Smooth muscle cell (in vitro differentiated cells): ENCODE measurements around the gene ELP5. TPM values are rescaled to one million over a fixed set of nuclear protein-coding genes. Genes with fewer than 3 reads are reported as not detected.

ENCODE experiments used
- DNase-seq: peaks from one replicate; lab custom pipeline; 2025; ENCODE audit not compliant: unreplicated experiment; lab: John Stamatoyannopoulos, UW
- H2AFZ ChIP-seq: fragments of 200-600 bp; sonication (generic); 2 replicates; pipeline ENCODE4 v1.6.0; 2016; ENCODE audit warnings: antibody characterized with exemption, low read depth, mild to moderate bottlenecking
- H3F3A ChIP-seq: fragments of 200-600 bp; sonication (generic); 2 replicates; pipeline ENCODE4 v1.6.0; 2017; ENCODE audit warnings: antibody characterized with exemption, low read depth
- H3K27ac ChIP-seq: fragments of 200-600 bp; sonication (generic); 2 replicates; pipeline ENCODE4 v1.5.1; 2016; ENCODE audit warnings: low read depth, mild to moderate bottlenecking
- H3K27me3 ChIP-seq: fragments of 200-600 bp; sonication (generic); 2 replicates; pipeline ENCODE4 v1.6.1; 2016; ENCODE audit warnings: low read depth, mild to moderate bottlenecking
- H3K36me3 ChIP-seq: fragments of 200-600 bp; sonication (generic); 2 replicates; pipeline ENCODE4 v1.5.1; 2016; ENCODE audit warnings: low read depth
- H3K4me1 ChIP-seq: fragments of 200-600 bp; sonication (generic); 2 replicates; pipeline ENCODE4 v1.5.1; 2016; ENCODE audit warnings: low read depth
- H3K4me2 ChIP-seq: fragments of 200-600 bp; sonication (generic); 2 replicates; pipeline ENCODE4 v1.6.0; 2016; ENCODE audit warnings: mild to moderate bottlenecking
- H3K4me3 ChIP-seq: fragments of 200-600 bp; sonication (generic); 2 replicates; pipeline ENCODE4 v1.5.1; 2016; ENCODE audit warnings: mild to moderate bottlenecking
- H3K79me2 ChIP-seq: fragments of 200-600 bp; sonication (generic); 2 replicates; pipeline ENCODE4 v1.6.0; 2016; ENCODE audit warnings: low read depth, mild to moderate bottlenecking
- H3K9ac ChIP-seq: fragments of 200-600 bp; sonication (generic); 2 replicates; pipeline ENCODE4 v1.6.0; 2016; ENCODE audit warnings: low read depth
- H3K9me3 ChIP-seq: fragments of 200-600 bp; sonication (generic); replicated peaks from 2 replicates; pipeline ENCODE4 v1.5.1; 2016; ENCODE audit warnings: low read depth
- H4K20me1 ChIP-seq: fragments of 200-600 bp; sonication (generic); 2 replicates; pipeline ENCODE4 v1.6.0; 2016; ENCODE audit warnings: low read depth
- WGBS: methylation state at CpG from one replicate; pipeline ENCODE4 v1.1.7; 2016; ENCODE audit warnings: low lambda C conversion rate; 5-methylcytosine and 5-hydroxymethylcytosine counted together
- polyA plus RNA-seq: library from polyadenylated mRNA; unstranded; fragments of >200 nt; fragmentation: Nextera tagmentation; extraction: Ambion mirVana; gene quantifications from 2 replicates; pipeline ENCODE4 v1.2.1, GENCODE V29; 2016
- total RNA-seq: library from RNA; depleted of rRNA; stranded (reverse); fragments of >200 nt; gene quantifications from 2 replicates; pipeline ENCODE4 v1.2.3, GENCODE V29; 2014
- TF ChIP-seq, protein P1 (sequence below): fragments of 200-600 bp; sonication (generic); IDR thresholded peaks from 2 replicates; pipeline ENCODE4 v1.5.1; 2017; ENCODE audit warnings: borderline replicate concordance, mild to moderate bottlenecking, antibody characterized with exemption; ENCODE audit not compliant: insufficient read depth, poor library complexity, severe bottlenecking

The ELP5 gene
- total and polyA plus RNA-seq, 2 experiments from 2014 or later, result 18.7 to 42.4 TPM

- H3K9me3 ChIP-seq, result no peaks in the 10 kb centered on the region
- no peaks in the 10 kb centered on the region for H3K36me3 ChIP-seq
- TF ChIP-seq, protein P1, sequence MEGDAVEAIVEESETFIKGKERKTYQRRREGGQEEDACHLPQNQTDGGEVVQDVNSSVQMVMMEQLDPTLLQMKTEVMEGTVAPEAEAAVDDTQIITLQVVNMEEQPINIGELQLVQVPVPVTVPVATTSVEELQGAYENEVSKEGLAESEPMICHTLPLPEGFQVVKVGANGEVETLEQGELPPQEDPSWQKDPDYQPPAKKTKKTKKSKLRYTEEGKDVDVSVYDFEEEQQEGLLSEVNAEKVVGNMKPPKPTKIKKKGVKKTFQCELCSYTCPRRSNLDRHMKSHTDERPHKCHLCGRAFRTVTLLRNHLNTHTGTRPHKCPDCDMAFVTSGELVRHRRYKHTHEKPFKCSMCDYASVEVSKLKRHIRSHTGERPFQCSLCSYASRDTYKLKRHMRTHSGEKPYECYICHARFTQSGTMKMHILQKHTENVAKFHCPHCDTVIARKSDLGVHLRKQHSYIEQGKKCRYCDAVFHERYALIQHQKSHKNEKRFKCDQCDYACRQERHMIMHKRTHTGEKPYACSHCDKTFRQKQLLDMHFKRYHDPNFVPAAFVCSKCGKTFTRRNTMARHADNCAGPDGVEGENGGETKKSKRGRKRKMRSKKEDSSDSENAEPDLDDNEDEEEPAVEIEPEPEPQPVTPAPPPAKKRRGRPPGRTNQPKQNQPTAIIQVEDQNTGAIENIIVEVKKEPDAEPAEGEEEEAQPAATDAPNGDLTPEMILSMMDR, result no peak
- H3F3A ChIP-seq, result peaks cover 44% of the 10 kb centered on the region
- H3K9ac ChIP-seq, result peak overlapping the region; percentile 99
- 84% methylated on average over 4 of the region's 4 CpGs for WGBS
- peak overlapping the region; percentile 84 for H3K4me2 ChIP-seq
- peaks cover 26% of the 10 kb centered on the region for H3K4me1 ChIP-seq
- H3K27me3 ChIP-seq, result no peaks in the 10 kb centered on the region
- no peak overlapping the region for H2AFZ ChIP-seq
- H3K79me2 ChIP-seq, result peaks cover 56% of the 10 kb centered on the region
- H3K27ac ChIP-seq, result peak overlapping the region; percentile 95
- peaks cover 20% of the 10 kb centered on the region for H4K20me1 ChIP-seq
- DNase-seq, result no peak
- peak overlapping the region; percentile 49 for H3K4me3 ChIP-seq
Observed at GRCh38 chr17:7240375-7240774, 11.6 kb upstream of the ELP5 start.

DNA sequence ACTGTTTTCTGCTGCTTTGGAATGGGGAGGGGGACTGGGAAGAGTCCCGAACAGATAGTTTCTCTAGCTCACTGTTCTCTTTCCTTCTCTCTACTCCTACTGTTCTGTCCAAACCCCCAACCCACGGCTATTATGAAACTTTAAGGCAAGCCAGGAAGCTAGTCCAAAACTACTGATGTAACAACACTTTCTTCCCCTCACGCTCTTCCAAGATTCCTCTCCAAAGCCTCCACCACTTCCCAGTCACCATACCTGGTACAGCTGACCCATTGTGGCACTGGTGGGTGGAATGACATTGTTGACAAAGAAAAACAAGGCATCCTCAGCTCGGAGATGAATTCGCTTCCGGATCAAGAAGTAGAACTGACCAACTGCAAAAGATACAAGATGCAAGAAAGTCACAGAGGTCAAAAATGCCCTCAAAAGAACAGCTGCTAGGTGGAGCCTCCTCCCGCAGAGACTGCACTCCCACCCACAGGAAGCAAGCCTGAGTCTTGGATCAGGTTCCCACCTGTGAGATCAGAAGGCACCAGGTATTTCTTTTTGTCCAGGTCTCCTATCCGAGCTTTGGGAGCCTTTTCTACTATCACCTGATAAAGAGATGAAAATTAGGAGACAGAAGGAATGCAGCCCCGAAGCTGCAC, 10.8 kb upstream of the ELP5 start:
- peak overlapping the region; percentile 99 for H3K9ac ChIP-seq
- peaks cover 26% of the 10 kb centered on the region for H3K4me1 ChIP-seq
- no peaks in the 10 kb centered on the region for H3K36me3 ChIP-seq
- H3K27ac ChIP-seq, result peak overlapping the region; percentile 95
- H3F3A ChIP-seq, result peaks cover 38% of the 10 kb centered on the region
- no peaks in the 10 kb centered on the region for H3K9me3 ChIP-seq
- H4K20me1 ChIP-seq, result peaks cover 15% of the 10 kb centered on the region
- no peak for DNase-seq
- H3K4me2 ChIP-seq, result peak overlapping the region; percentile 84
- 59% methylated on average over 9 of the region's 9 CpGs for WGBS
- TF ChIP-seq, protein P1, result no peak
- H2AFZ ChIP-seq, result no peak overlapping the region
- H3K79me2 ChIP-seq, result peaks cover 54% of the 10 kb centered on the region
- no peaks in the 10 kb centered on the region for H3K27me3 ChIP-seq
- peak overlapping the region; percentile 82 for H3K4me3 ChIP-seq

DNA sequence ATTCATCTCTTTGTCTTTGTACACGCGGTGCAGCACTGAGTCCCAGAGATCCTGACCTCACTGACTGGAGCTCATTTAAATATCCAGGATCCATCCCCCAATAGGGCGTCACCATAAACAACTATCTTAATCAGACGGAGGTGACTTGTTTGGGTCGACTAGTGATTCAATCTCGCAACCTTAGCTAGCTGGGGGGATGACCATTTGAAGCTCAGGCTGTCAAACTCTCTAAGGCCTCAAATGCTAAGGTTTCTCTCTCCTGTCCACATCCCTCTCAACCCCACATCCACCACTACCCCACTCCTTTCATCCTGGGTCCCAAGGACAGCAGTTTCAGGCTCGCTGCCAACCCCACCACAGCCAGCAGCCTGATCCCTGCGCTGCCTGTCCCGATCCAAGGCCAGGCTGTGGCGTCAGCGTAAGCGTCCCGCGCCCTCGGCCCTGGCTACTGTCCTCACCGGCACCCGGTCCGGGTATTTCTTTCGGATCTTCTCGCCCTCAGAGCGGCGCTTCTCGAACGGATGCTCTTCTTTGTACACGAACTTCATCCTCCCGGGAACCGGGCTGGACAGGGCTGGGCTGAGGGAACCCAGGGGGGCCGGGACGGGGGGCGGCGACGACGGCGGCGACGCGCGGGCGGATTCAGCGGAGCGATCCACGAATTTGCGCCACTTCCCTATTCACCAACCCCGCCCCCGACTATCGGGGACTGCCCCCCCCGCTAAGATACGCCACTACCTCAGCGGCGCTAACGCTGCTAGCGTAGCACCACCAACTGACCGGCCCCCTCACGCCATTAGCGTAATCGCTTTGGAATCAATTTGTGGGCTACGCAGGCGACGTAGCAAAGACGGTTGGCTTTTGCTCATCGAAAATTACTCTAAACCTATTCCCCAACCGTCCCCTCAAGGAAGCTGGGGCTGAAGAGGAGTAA, 10.0 kb upstream of the ELP5 start, which contains the start of gene GABARAP:
Gene GABARAP, minus strand, starts transcription at position 667 of the 934 bp plus-strand sequence. Its CDS starts 119 bp downstream, at position 548.
- Histone ChIP-seq H4K20me1 (peaks cover 6% of the 10 kb centered on the region), H3F3A (peaks cover 30% of the 10 kb centered on the region), H3K9me3 (no peaks in the 10 kb centered on the region), H3K9ac (peak within 1 kb of the TSS; percentile 99), H3K79me2 (peaks cover 52% of the 10 kb centered on the region), H3K4me2 (peak within 1 kb of the TSS; percentile 84), H3K27ac (peak within 1 kb of the TSS; percentile 95), H3K27me3 (no peaks in the 10 kb centered on the region), H3K4me3 (peak within 1 kb of the TSS; percentile 82), H3K36me3 (no peaks in the 10 kb centered on the region), H2AFZ (peak within 1 kb of the TSS; percentile 82), H3K4me1 (peaks cover 24% of the 10 kb centered on the region)
- peak; percentile 90 for DNase-seq
- WGBS, result under 1% methylated on average over 48 of the region's 62 CpGs
- TF ChIP-seq, protein P1, result no peak
